ENCODE results near the gene TNS3. TPM values are rescaled to one million over a fixed set of nuclear protein-coding genes. Genes with fewer than 3 reads are reported as not detected.

TNS3 gene
- total RNA-seq, 4 donors from 2014 or later, result 34.6 to 52.5 (median 48.6) TPM

DNA sequence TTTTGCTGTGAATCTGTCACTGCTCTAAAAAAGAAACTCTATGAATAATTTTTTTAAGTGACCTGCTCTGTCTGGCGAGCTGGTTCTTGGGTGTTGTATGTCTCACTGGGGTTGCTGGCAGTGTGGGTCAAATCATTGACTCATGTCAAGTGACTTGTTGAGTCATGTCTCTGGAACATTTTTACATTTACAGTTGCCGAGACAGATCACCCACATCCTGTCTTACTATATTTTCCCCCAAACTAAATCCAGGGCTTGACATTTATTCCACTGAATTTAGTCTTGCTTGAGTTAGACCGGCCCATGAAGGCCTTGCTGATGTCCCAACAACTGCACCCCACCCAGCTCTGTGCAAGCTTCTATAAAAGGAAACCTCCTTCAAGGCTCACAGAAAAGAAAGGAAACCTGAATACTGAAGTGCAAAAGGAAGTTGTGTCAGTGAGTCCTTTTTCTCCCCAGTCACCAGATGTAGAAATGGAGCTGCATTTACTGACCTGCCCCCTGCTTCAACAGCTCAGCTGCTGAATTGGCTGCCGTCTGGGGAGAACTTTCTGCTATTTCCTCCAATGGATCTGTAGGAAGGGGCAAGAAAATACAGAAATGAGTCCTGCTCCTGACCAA is 290.3 kb downstream of the TNS3 start:
- H3K4me3 ChIP-seq, result no peak overlapping the region
- intact Hi-C loops (cut with DNase I), result no loop called here
- H3K36me3 ChIP-seq, result peaks cover 0 to 59% (median 34%) of the 10 kb centered on the region in 4 donors
- H3K9me3 ChIP-seq, result no peaks in the 10 kb centered on the region
- H3K4me1 ChIP-seq, result peaks cover 11 to 49% (median 32%) of the 10 kb centered on the region in 4 donors
- peak overlapping the region in 1 of 4 donors; percentile 10 for H3K27ac ChIP-seq (replicated peaks in 1 of 4)
- TF ChIP-seq POLR2A (IDR thresholded peaks at IDR 0.05; ENCODE audit: low read depth), result no peak
- no peak for TF ChIP-seq EP300 (IDR thresholded peaks at IDR 0.05)
- no peak for TF ChIP-seq POLR2AphosphoS5 (IDR thresholded peaks at IDR 0.05)
- TF ChIP-seq CTCF (IDR thresholded peaks at IDR 0.05), result no peak
- H3K27me3 ChIP-seq, result no peaks in the 10 kb centered on the region
- DNase-seq (ENCODE audit: extremely low spot score), result peak; percentile 81
- 37% methylated on average over 4 of the region's 4 CpGs for WGBS

- H3K9me3 ChIP-seq, result no peaks in the 10 kb centered on the region
- intact Hi-C loops (cut with DNase I), result no loop called here
Observed at GRCh38 chr7:47290867-47291266, 291.0 kb downstream of the TNS3 start.

DNA sequence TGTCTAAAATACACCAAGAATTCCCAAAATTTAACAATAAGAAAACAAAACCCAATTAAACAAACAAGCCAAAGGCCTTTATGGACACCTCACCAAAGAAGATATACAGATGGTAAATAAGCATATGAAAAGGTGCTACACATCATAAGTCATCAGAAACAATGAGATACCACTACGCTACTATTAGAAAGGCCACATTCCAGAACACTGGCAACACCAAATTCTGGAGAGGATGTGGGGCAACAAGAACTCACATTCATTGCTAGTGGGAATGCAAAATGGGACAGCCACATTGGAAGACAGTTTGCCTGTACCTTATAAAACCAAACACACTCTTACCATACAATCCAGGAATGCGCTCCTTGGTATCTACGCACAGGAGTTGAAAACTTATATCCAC is 291.4 kb downstream of the TNS3 start:
- H3K36me3 ChIP-seq, result peaks cover 0 to 54% (median 30%) of the 10 kb centered on the region in 4 donors
- 94% methylated on average over 3 of the region's 3 CpGs for WGBS
- H3K4me1 ChIP-seq, result peaks cover 11 to 55% (median 32%) of the 10 kb centered on the region in 4 donors
- H3K27me3 ChIP-seq, result no peaks in the 10 kb centered on the region
- no peak overlapping the region for H3K4me3 ChIP-seq
- no peak for DNase-seq (ENCODE audit: extremely low spot score)
- no peak for TF ChIP-seq EP300 (IDR thresholded peaks at IDR 0.05)
- no peak for TF ChIP-seq CTCF (IDR thresholded peaks at IDR 0.05)
- no peak for TF ChIP-seq POLR2AphosphoS5 (IDR thresholded peaks at IDR 0.05)
- TF ChIP-seq POLR2A (IDR thresholded peaks at IDR 0.05; ENCODE audit: low read depth), result no peak
- H3K9me3 ChIP-seq, result no peaks in the 10 kb centered on the region
- intact Hi-C loops (cut with DNase I), result no loop called here
- H3K27ac ChIP-seq (replicated peaks in 1 of 4), result no peak overlapping the region

More at GRCh38 chr7:47290867-47291266, 291.0 kb downstream of the TNS3 start:
- WGBS, result 100% methylated on average over 2 of the region's 2 CpGs
- H3K4me1 ChIP-seq, result peaks cover 11 to 55% (median 32%) of the 10 kb centered on the region in 4 donors
- no peak for DNase-seq (ENCODE audit: extremely low spot score)
- H3K27ac ChIP-seq (replicated peaks in 1 of 4), result no peak overlapping the region
- TF ChIP-seq CTCF (IDR thresholded peaks at IDR 0.05), result no peak
- TF ChIP-seq POLR2AphosphoS5 (IDR thresholded peaks at IDR 0.05), result no peak
- no peak for TF ChIP-seq POLR2A (IDR thresholded peaks at IDR 0.05; ENCODE audit: low read depth)
- TF ChIP-seq EP300 (IDR thresholded peaks at IDR 0.05), result no peak
- H3K4me3 ChIP-seq, result no peak overlapping the region
- peaks cover 0 to 54% (median 32%) of the 10 kb centered on the region in 4 donors for H3K36me3 ChIP-seq
- H3K27me3 ChIP-seq, result no peaks in the 10 kb centered on the region

- Histone ChIP-seq H3K4me3 (no peak overlapping the region), H3K27me3 (no peaks in the 10 kb centered on the region), H3K36me3 (peaks cover 6 to 67% (median 45%) of the 10 kb centered on the region in 4 donors), H3K27ac (replicated peaks in 1 of 4) (no peak overlapping the region), H3K9me3 (no peaks in the 10 kb centered on the region), H3K4me1 (peaks cover 0 to 33% (median 15%) of the 10 kb centered on the region in 4 donors)
- intact Hi-C loops (cut with DNase I), result loop anchor here (5.0 kb wide), 1 partner anchor 204 kb away; no protein-coding TSS in a partner anchor
- TF ChIP-seq EP300 (IDR thresholded peaks at IDR 0.05) (no peak), POLR2A (IDR thresholded peaks at IDR 0.05; ENCODE audit: low read depth) (no peak), POLR2AphosphoS5 (IDR thresholded peaks at IDR 0.05) (no peak), CTCF (IDR thresholded peaks at IDR 0.05) (no peak)
- WGBS, result 94% methylated on average over 6 of the region's 6 CpGs
- DNase-seq (ENCODE audit: extremely low spot score), result peak; percentile 37
Observed at GRCh38 chr7:47288060-47288459, 293.9 kb downstream of the TNS3 start.
